Measurements from ENCODE around the gene SRGAP3. TPM values are rescaled to one million over a fixed set of nuclear protein-coding genes. Genes with fewer than 3 reads are reported as not detected.
A peak's percentile ranks its signal among the peaks of the same experiment; 100 is the strongest.

Gene SRGAP3
- polyA plus RNA-seq, 3 donors: 0.27 to 1.3 (median 0.87) TPM

- H3K4me1 ChIP-seq (ENCODE audit: control insufficient read depth in 1 of 2, insufficient read depth in 2 of 2, low read length in 2 of 2): peaks cover 0 to 3% of the 10 kb centered on the region in 2 donors
- H3K4me3 ChIP-seq (replicated peaks in 1 of 3; ENCODE audit: low read depth in 2 of 3, low read length in 3 of 3): no peak overlapping the region
- H3K27me3 Mint-ChIP-seq (ENCODE audit: low read depth in 3 of 3): peaks cover 0 to 4% (median 3%) of the 10 kb centered on the region in 3 donors
- no peak overlapping the region for H2AFZ ChIP-seq (ENCODE audit: insufficient read depth, low read depth, low read length, poor library complexity, severe bottlenecking)
- no peaks in the 10 kb centered on the region for H3K36me3 ChIP-seq (replicated peaks in 1 of 2; ENCODE audit: control insufficient read depth in 1 of 2, insufficient read depth in 2 of 2, low read length in 2 of 2)
- H3K9me3 Mint-ChIP-seq: peaks cover 2 to 9% (median 6%) of the 10 kb centered on the region in 7 donors
- no peak overlapping the region for H3K4me3 Mint-ChIP-seq
- intact Hi-C loops (cut with micrococcal nuclease): loop anchor here in 1 of 2 donors (10.0 kb wide), 1 partner anchor 86 kb away; no protein-coding TSS in a partner anchor
- no peak overlapping the region for H3K4me2 ChIP-seq (replicated peaks; ENCODE audit: extremely low read depth, low read length, poor library complexity, severe bottlenecking)
- H3K9me3 ChIP-seq (replicated peaks in 1 of 2; ENCODE audit: control insufficient read depth in 1 of 2, insufficient read depth in 1 of 2, low read length in 2 of 2): peaks cover 6 to 12% of the 10 kb centered on the region in 2 donors
- H3K79me2 ChIP-seq (ENCODE audit: insufficient read depth, low read length): no peaks in the 10 kb centered on the region
- no peak for DNase-seq
- H3K27me3 ChIP-seq (ENCODE audit: control insufficient read depth in 2 of 2, insufficient read depth in 2 of 2, low read length in 2 of 2): no peaks in the 10 kb centered on the region
- H3K4me1 Mint-ChIP-seq: peaks cover 18% of the 10 kb centered on the region
- no peaks in the 10 kb centered on the region for H3K36me3 Mint-ChIP-seq
- H3K27ac ChIP-seq (ENCODE audit: low read depth in 1 of 2, low read length in 2 of 2): no peak overlapping the region
- no peaks in the 10 kb centered on the region for H4K20me1 ChIP-seq (ENCODE audit: insufficient read depth, low read length)
- H3K9ac ChIP-seq (ENCODE audit: insufficient read depth, low read length, poor library complexity, severe bottlenecking): no peak overlapping the region
- no peak for TF ChIP-seq CTCF (IDR thresholded peaks at IDR 0.05)
- H3K27ac Mint-ChIP-seq: no peak overlapping the region
- 93% methylated on average over 3 of the region's 3 CpGs for WGBS (ENCODE audit: insufficient coverage)
Observed at GRCh38 chr3:8978551-8978950, 270.9 kb downstream of the SRGAP3 start.

GRCh38 chr3:8976540-8977182 lies 272.8 kb downstream of the SRGAP3 start:
- H3K27me3 Mint-ChIP-seq (ENCODE audit: low read depth in 3 of 3): peaks cover 2 to 5% (median 4%) of the 10 kb centered on the region in 3 donors
- no peak overlapping the region for H3K4me3 ChIP-seq (replicated peaks in 1 of 3; ENCODE audit: low read depth in 2 of 3, low read length in 3 of 3)
- H3K27me3 ChIP-seq (ENCODE audit: control insufficient read depth in 2 of 2, insufficient read depth in 2 of 2, low read length in 2 of 2): no peaks in the 10 kb centered on the region
- H3K4me2 ChIP-seq (replicated peaks; ENCODE audit: extremely low read depth, low read length, poor library complexity, severe bottlenecking): no peak overlapping the region
- peaks cover 2 to 9% (median 6%) of the 10 kb centered on the region in 7 donors for H3K9me3 Mint-ChIP-seq
- no peaks in the 10 kb centered on the region for H3K36me3 Mint-ChIP-seq
- H4K20me1 ChIP-seq (ENCODE audit: insufficient read depth, low read length): no peaks in the 10 kb centered on the region
- no peak overlapping the region for H3K27ac ChIP-seq (ENCODE audit: low read depth in 1 of 2, low read length in 2 of 2)
- H3K4me1 ChIP-seq (ENCODE audit: control insufficient read depth in 1 of 2, insufficient read depth in 2 of 2, low read length in 2 of 2): peaks cover 0 to 3% of the 10 kb centered on the region in 2 donors
- no peaks in the 10 kb centered on the region for H3K79me2 ChIP-seq (ENCODE audit: insufficient read depth, low read length)
- WGBS (ENCODE audit: insufficient coverage): 94% methylated on average over 5 of the region's 6 CpGs
- no peak for TF ChIP-seq CTCF (IDR thresholded peaks at IDR 0.05)
- intact Hi-C loops (cut with micrococcal nuclease): loop anchor here in 1 of 2 donors (10.0 kb wide), 1 partner anchor 88 kb away; no protein-coding TSS in a partner anchor
- no peak overlapping the region for H3K27ac Mint-ChIP-seq
- H3K4me1 Mint-ChIP-seq: peaks cover 12% of the 10 kb centered on the region
- DNase-seq: no peak
- peaks cover 6 to 12% of the 10 kb centered on the region in 2 donors for H3K9me3 ChIP-seq (replicated peaks in 1 of 2; ENCODE audit: control insufficient read depth in 1 of 2, insufficient read depth in 1 of 2, low read length in 2 of 2)
- H3K4me3 Mint-ChIP-seq: peak overlapping the region in 1 of 2 donors; percentile 43
- H3K9ac ChIP-seq (ENCODE audit: insufficient read depth, low read length, poor library complexity, severe bottlenecking): no peak overlapping the region
- no peaks in the 10 kb centered on the region for H3K36me3 ChIP-seq (replicated peaks in 1 of 2; ENCODE audit: control insufficient read depth in 1 of 2, insufficient read depth in 2 of 2, low read length in 2 of 2)
- no peak overlapping the region for H2AFZ ChIP-seq (ENCODE audit: insufficient read depth, low read depth, low read length, poor library complexity, severe bottlenecking)

Data from CD14-positive monocyte (primary cell).